NB4 (cell line): ENCODE data around the gene KRTAP2-4.
"Not testable (repeated sequence)": the region's sequence is repeated elsewhere in the genome, so short reads cannot be mapped to it uniquely, and the experiment has no call there.

Experiments used
- DNase-seq: peaks from one replicate; pipeline ENCODE4 v3.0.0; 2010; ENCODE audit warnings: low read depth
- H3K4me3 ChIP-seq: one replicate; pipeline ENCODE4 v1.5.1; 2011; ENCODE audit warnings: mild to moderate bottlenecking, low read depth, low read length, moderate library complexity
- MYC ChIP-seq: IDR thresholded peaks from 2 replicates; pipeline ENCODE4 v1.6.1; 2011; ENCODE audit warnings: low read depth, low read length
- POLR2A ChIP-seq: IDR thresholded peaks from 2 replicates; pipeline ENCODE4 v1.6.1; 2011; ENCODE audit warnings: mild to moderate bottlenecking; ENCODE audit not compliant: insufficient read length; ENCODE audit errors: extremely low read depth
- TF ChIP-seq, protein P1 (sequence below): IDR thresholded peaks from 2 replicates; pipeline ENCODE4 v1.6.1; 2011; ENCODE audit warnings: low read depth, low read length
- TF ChIP-seq, protein P2 (sequence below): IDR thresholded peaks from one replicate; pipeline ENCODE4 v1.5.1; 2012; ENCODE audit warnings: low read depth, low read length

Gene KRTAP2-4

GRCh38 chr17:41058741-41059140, 6.9 kb downstream of the KRTAP2-4 start:
- no peak overlapping the region for H3K4me3 ChIP-seq
- TF ChIP-seq MYC (no peak), POLR2A (no peak)
- TF ChIP-seq, protein P1, sequence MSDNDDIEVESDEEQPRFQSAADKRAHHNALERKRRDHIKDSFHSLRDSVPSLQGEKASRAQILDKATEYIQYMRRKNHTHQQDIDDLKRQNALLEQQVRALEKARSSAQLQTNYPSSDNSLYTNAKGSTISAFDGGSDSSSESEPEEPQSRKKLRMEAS, result no peak
- TF ChIP-seq, protein P2, sequence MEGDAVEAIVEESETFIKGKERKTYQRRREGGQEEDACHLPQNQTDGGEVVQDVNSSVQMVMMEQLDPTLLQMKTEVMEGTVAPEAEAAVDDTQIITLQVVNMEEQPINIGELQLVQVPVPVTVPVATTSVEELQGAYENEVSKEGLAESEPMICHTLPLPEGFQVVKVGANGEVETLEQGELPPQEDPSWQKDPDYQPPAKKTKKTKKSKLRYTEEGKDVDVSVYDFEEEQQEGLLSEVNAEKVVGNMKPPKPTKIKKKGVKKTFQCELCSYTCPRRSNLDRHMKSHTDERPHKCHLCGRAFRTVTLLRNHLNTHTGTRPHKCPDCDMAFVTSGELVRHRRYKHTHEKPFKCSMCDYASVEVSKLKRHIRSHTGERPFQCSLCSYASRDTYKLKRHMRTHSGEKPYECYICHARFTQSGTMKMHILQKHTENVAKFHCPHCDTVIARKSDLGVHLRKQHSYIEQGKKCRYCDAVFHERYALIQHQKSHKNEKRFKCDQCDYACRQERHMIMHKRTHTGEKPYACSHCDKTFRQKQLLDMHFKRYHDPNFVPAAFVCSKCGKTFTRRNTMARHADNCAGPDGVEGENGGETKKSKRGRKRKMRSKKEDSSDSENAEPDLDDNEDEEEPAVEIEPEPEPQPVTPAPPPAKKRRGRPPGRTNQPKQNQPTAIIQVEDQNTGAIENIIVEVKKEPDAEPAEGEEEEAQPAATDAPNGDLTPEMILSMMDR, result no peak
- no peak for DNase-seq

DNA sequence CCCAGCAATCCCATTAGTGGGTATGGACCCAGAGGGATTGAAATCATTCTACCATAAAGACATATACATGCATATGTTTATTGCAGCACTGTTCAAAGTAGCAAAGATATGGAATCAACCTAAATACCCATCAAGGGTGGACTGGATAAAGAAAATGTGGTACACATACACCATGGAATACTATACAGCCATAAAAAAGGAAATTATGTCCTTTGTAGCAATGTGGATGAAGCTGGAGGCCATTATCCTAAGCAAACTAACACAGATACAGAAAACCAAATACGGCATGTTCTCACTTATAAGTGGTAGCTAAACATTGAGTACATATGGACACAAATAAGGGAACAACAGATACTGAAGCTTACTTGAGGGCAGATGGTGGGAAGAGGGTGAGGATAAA, 8.1 kb downstream of the KRTAP2-4 start:
- no peak for DNase-seq
- TF ChIP-seq, protein P1, result no peak
- TF ChIP-seq, protein P2, result no peak
- TF ChIP-seq POLR2A, result no peak
- no peak for TF ChIP-seq MYC
- no peak overlapping the region for H3K4me3 ChIP-seq

DNA sequence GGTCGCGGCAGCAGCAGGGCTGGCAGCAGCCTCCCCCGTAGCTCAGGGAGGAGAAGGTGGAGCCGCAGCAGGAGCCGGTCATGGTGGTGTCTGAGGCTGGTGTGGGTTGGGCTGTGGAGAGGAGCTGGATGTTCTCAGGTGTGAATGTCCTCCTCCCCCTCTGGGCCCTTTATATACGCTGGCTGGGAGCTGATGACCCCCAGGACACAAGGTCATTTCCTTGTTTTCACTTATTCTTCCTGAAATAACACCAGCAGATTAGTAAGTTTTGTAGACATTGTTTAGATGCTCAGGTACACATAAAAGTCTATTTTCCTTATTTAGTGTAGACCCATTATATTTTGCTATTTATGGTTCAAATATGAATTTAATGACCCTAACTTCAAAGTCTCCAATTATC, 10.5 kb downstream of the KRTAP2-4 start, which contains the start of gene KRTAP2-2:
Gene KRTAP2-2 (minus strand): TSS at position 101 of the 400 bp plus-strand sequence. CDS start 19 bp downstream, at position 82.
- DNase-seq, H3K4me3 ChIP-seq: not testable (repeated sequence)

DNA sequence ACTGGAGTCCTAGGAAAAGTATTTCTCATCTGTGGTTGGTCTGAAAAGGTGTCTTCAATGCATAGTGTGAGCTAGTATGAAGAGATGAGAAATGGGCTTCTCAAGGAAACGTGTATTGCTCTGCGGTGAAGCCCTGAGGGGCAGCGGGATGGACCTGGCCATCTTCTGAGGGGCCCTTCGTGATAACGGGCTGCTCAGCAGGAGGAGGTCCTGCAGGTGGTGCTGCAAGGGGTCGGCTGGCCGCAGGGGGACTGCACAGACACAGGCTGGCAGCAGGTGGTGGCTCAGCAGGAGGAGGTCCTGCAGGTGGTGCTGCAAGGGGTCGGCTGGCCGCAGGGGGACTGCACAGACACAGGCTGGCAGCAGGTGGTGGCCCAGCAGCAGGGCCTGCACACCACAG, 11.1 kb downstream of the KRTAP2-4 start:
- H3K4me3 ChIP-seq, DNase-seq: not testable (repeated sequence)

DNA sequence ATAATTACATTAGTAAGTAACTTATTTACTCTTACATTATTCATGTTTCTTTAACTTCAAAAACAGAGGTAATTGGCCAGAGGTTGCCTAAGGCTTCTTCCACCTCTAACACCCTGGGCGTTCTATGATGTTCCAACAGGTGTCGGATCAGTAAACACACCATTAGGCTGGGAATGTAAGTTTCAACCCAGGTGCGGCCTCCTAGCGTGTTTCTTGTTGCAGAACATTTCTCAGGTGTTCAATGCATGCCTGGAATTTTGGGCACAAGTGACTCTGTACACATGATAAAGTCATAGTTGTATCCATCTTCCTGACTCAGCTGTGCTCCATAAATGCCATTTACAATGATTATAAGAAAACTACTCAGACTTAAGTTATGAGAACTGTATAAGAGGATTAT, 11.7 kb downstream of the KRTAP2-4 start:
- H3K4me3 ChIP-seq, result no peak overlapping the region
- no peak for TF ChIP-seq MYC
- TF ChIP-seq, protein P1, result no peak
- TF ChIP-seq, protein P2, result no peak
- TF ChIP-seq POLR2A, result no peak
- DNase-seq, result no peak

DNA sequence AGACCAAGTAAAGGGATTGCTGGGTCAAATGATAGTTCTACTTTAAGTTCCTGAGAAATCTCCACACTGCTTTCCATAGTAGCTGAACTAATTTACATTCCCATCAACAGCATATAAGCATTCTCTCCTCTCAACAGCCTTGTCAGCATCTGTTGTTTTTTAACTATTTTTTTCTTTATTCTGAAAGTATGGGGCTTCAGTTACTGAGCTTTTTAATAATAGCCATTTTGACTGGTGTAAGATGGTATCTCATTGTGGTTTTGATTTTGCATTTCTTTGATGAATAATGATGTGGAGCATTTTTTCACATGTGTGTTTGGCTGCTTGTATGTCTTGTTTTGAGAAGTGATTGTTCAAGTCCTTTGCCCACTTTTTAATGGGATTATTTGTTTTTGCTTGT, 13.1 kb downstream of the KRTAP2-4 start:
- no peak for DNase-seq
- TF ChIP-seq, protein P1, result no peak
- TF ChIP-seq POLR2A (no peak), MYC (no peak)
- TF ChIP-seq, protein P2, result no peak

DNA sequence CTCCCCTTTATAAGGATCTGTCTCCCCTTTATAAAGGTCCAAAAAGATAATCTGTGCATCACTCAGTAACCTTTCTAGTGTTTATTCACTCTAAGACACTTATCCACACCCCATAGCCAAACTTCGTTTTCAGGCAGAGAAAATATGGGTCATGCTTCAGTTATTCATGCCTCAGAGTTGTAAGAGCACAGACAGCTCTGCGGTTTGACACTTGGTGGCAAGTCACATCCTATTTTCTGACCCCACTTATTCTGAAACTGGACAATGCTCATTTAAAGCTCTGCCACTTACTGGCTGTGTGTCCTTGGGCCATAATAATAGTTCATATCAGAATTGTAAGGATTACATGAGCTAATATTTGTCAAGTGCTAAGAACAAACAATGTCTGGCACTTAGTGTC, 16.6 kb downstream of the KRTAP2-4 start:
- H3K4me3 ChIP-seq, result no peak overlapping the region
- DNase-seq, result no peak
- TF ChIP-seq MYC (no peak), POLR2A (no peak)
- TF ChIP-seq, protein P2, result no peak
- TF ChIP-seq, protein P1, result no peak

More for the DNA sequence above, 13.1 kb downstream of the KRTAP2-4 start:
- no peak overlapping the region for H3K4me3 ChIP-seq
